ENCODE data around the gene SPSB3. TPM values are rescaled to one million over a fixed set of nuclear protein-coding genes. Genes with fewer than 3 reads are reported as not detected.

Gene SPSB3
- total RNA-seq, 1 experiment from 2014 or later = 22.2 TPM

DNA sequence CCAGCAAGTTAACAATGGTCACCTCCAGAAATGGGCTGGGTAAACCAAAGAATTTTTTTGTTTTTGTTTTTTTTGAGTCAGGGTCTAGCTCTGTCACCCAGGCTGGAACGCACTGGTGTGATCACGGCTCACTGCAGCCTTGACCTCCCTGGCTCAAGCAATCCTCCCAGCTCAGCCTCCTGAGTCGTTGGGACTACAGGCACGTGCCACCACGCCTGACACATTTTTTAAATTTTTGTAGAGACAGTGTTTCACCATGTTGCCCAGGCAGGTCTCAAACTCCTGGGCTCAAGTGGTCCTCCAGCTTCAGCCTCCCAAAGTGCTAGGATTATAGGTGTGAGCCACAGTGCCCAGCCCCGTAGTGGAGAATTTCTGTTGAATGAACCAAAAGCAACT lies 1.7 kb downstream of the SPSB3 start:
- TSS peak; percentile 49 for BruUV-seq (replicated peaks)
- Mint-ChIP-seq H3K4me3 (ENCODE audit: unreplicated experiment) (peak overlapping the region; percentile 88), H3K9me3 (ENCODE audit: unreplicated experiment) (no peaks in the 10 kb centered on the region), H3K27me3 (ENCODE audit: insufficient read depth, unreplicated experiment) (no peaks in the 10 kb centered on the region), H3K4me1 (ENCODE audit: insufficient read depth, unreplicated experiment) (peaks cover 9% of the 10 kb centered on the region), H3K27ac (ENCODE audit: low read depth, unreplicated experiment) (no peak overlapping the region), H3K36me3 (ENCODE audit: insufficient read depth, unreplicated experiment) (peaks cover 65% of the 10 kb centered on the region)
- TF ChIP-seq, protein P1, sequence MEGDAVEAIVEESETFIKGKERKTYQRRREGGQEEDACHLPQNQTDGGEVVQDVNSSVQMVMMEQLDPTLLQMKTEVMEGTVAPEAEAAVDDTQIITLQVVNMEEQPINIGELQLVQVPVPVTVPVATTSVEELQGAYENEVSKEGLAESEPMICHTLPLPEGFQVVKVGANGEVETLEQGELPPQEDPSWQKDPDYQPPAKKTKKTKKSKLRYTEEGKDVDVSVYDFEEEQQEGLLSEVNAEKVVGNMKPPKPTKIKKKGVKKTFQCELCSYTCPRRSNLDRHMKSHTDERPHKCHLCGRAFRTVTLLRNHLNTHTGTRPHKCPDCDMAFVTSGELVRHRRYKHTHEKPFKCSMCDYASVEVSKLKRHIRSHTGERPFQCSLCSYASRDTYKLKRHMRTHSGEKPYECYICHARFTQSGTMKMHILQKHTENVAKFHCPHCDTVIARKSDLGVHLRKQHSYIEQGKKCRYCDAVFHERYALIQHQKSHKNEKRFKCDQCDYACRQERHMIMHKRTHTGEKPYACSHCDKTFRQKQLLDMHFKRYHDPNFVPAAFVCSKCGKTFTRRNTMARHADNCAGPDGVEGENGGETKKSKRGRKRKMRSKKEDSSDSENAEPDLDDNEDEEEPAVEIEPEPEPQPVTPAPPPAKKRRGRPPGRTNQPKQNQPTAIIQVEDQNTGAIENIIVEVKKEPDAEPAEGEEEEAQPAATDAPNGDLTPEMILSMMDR (IDR thresholded peaks at IDR 0.05; ENCODE audit: unreplicated experiment) = no peak
- CTCF ChIA-PET = interaction anchor here (1.3 kb wide), 1 partner anchor 73 kb away, joined by 3 read pairs; no protein-coding TSS in a partner anchor
- intact Hi-C loops (cut with micrococcal nuclease) = no loop called here
- POLR2A ChIA-PET = interaction anchor here (0.7 to 6.1 kb wide), 7 partner anchors 9 to 185 kb away, joined by 3 to 137 read pairs (median 5); partner anchors contain the start of genes EME2, MAPK8IP3, MRPS34 and NME3
- no peak for DNase-seq (ENCODE audit: unreplicated experiment)

DNA sequence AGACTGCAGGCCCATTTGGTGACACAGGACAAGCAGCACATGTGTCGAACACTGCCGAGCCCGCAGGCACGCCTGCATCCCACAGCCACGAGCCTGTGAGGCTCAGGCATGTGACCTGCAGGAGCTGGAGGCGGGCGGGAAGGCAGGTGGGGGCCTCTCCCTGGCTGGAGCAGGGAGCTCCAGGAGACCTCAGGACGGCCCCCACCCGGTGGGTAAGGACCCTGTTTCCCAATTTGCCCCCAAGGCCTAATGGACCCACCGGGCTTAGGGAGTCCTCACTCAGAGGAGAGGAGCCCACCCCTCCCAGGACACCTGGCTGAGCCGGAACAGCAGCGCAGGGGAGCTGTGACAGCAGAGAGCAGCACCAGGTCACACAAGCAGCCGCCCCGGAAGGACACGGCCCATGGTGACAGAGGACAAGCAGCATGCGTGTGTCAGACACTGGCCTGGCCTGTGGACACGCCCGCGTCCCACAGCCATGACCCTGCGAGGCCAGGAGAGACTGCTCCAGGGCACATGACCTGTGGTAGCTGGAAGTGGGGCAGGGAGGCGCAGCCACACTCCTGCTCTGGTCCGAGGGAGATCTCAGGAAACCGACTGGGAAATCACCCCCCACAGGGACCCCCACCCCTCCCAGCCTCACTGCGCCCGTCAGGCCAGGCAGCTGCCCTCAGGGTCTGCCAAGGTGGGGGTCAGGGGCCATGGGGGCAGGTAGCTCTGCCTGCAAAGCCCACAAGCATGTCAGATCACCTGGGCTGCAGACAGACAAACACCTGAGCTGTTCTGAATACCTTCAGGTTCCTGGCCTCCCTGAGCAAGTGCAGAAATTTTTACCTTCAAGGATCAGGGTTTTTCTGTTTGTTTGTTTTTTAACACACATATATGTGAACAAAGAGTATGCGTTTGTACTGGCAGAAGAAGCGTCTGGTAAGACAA lies 2.4 kb downstream of the SPSB3 start:
- Mint-ChIP-seq H3K4me1 (ENCODE audit: insufficient read depth, unreplicated experiment) (peaks cover 6% of the 10 kb centered on the region), H3K9me3 (ENCODE audit: unreplicated experiment) (no peaks in the 10 kb centered on the region), H3K36me3 (ENCODE audit: insufficient read depth, unreplicated experiment) (peaks cover 65% of the 10 kb centered on the region), H3K27ac (ENCODE audit: low read depth, unreplicated experiment) (no peak overlapping the region), H3K4me3 (ENCODE audit: unreplicated experiment) (peak overlapping the region; percentile 88), H3K27me3 (ENCODE audit: insufficient read depth, unreplicated experiment) (no peaks in the 10 kb centered on the region)
- DNase-seq (ENCODE audit: unreplicated experiment) = no peak
- intact Hi-C loops (cut with micrococcal nuclease) = no loop called here
- BruUV-seq (replicated peaks) = no TSS peak
- ChIA-PET POLR2A (interaction anchor here (0.6 to 6.1 kb wide), 7 partner anchors 9 to 359 kb away, joined by 3 to 137 read pairs (median 4); partner anchors contain the start of genes EME2, MAPK8IP3, MRPS34 and NME3), CTCF (interaction anchor here (1.3 kb wide), 1 partner anchor 73 kb away, joined by 3 read pairs; no protein-coding TSS in a partner anchor)
- TF ChIP-seq, protein P1 (IDR thresholded peaks at IDR 0.05; ENCODE audit: unreplicated experiment) = no peak

DNA sequence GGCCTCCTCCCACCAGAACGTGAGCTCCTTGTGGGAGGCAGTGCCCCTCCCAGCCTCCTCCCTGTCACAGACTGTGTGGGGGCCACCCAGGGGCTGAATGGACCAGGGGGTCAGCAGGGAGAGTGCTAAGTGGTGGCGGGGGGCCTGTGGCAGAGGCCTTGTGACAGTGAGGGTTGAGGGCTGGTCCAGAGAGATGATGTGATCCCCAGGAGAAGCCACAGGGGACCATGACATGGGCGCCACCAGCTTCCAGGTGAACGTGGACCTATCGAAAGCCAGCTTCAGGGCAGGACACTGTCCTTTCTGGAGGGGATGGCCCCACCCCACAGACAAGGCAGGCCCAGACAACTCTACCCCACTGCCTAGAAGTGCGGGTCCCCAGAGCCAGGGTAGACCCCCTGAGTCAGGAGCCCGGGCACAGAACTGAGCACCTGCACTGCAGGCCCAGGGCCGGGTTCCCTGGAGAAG lies 3.1 kb downstream of the SPSB3 start:
- Mint-ChIP-seq H3K9me3 (ENCODE audit: unreplicated experiment) (no peaks in the 10 kb centered on the region), H3K4me3 (ENCODE audit: unreplicated experiment) (no peak overlapping the region), H3K27ac (ENCODE audit: low read depth, unreplicated experiment) (no peak overlapping the region), H3K4me1 (ENCODE audit: insufficient read depth, unreplicated experiment) (peaks cover 4% of the 10 kb centered on the region), H3K27me3 (ENCODE audit: insufficient read depth, unreplicated experiment) (no peaks in the 10 kb centered on the region), H3K36me3 (ENCODE audit: insufficient read depth, unreplicated experiment) (peaks cover 65% of the 10 kb centered on the region)
- POLR2A ChIA-PET = interaction anchor here (0.6 to 6.1 kb wide), 4 partner anchors 8 to 375 kb away, joined by 3 to 137 read pairs (median 4); partner anchors contain the start of genes EME2, MRPS34 and NME3
- DNase-seq (ENCODE audit: unreplicated experiment) = no peak
- CTCF ChIA-PET = interaction anchor here (1.1 to 1.3 kb wide), 2 partner anchors 34 to 72 kb away, joined by 3 read pairs; no protein-coding TSS in a partner anchor
- no TSS peak for BruUV-seq (replicated peaks)
- intact Hi-C loops (cut with micrococcal nuclease) = no loop called here
- TF ChIP-seq, protein P1 (IDR thresholded peaks at IDR 0.05; ENCODE audit: unreplicated experiment) = no peak
